OCI-LY7 (cell line): ENCODE measurements around the gene VPS37C. TPM values are rescaled to one million over a fixed set of nuclear protein-coding genes. Genes with fewer than 3 reads are reported as not detected.

Experiments
- BruUV-seq: library from RNA; stranded (reverse); fragments of 400-500 nt; replicated peaks from 2 replicates; lab custom pipeline; 2021; lab: Mats Ljungman, UMichigan
- CTCF ChIA-PET: fragments of 300-600 bp; sonication (Branson Sonifier 250); formaldehyde crosslinking; loops from one replicate; lab custom pipeline; 2022; ENCODE audit warnings: antibody characterized with exemption; ENCODE audit not compliant: unreplicated experiment; lab: Charles Lee
- POLR2A ChIA-PET: fragments of 300-600 bp; sonication (Branson Sonifier 250); formaldehyde crosslinking; loops from one replicate; lab custom pipeline; 2022; ENCODE audit warnings: antibody characterized with exemption; lab: Charles Lee
- DNase-seq: peaks from one replicate; pipeline ENCODE4 v3.0.0-alpha.2; 2015; ENCODE audit warnings: low spot score
- H2AFZ ChIP-seq: fragments of 200-600 bp; sonication (generic), shearing (Covaris generic); 2 replicates; pipeline ENCODE4 v1.6.1; 2014; ENCODE audit warnings: mild to moderate bottlenecking, antibody characterized with exemption, low read length, moderate library complexity
- H3K27ac ChIP-seq: fragments of 200-600 bp; sonication (generic); 2 replicates; pipeline ENCODE4 v1.5.1; 2014; ENCODE audit warnings: mixed run types, low read depth, mild to moderate bottlenecking, moderate library complexity, low read length, inconsistent platforms; ENCODE audit not compliant: poor library complexity, severe bottlenecking
- H3K36me3 ChIP-seq: fragments of 200-600 bp; sonication (generic); 2 replicates; pipeline ENCODE4 v1.6.1; 2014; ENCODE audit warnings: mild to moderate bottlenecking, antibody characterized with exemption, low read length, moderate library complexity, mixed read lengths; ENCODE audit not compliant: insufficient read depth
- H3K4me1 ChIP-seq: fragments of 200-600 bp; sonication (generic); 2 replicates; pipeline ENCODE4 v1.5.1; 2014; ENCODE audit warnings: mild to moderate bottlenecking, low read length; ENCODE audit not compliant: insufficient read depth, poor library complexity, severe bottlenecking
- H3K4me2 ChIP-seq: fragments of 200-600 bp; sonication (generic); 2 replicates; pipeline ENCODE4 v1.6.1; 2014; ENCODE audit warnings: mild to moderate bottlenecking, low read length
- H3K4me3 ChIP-seq: fragments of 200-600 bp; sonication (generic); 2 replicates; pipeline ENCODE4 v1.5.1; 2014; ENCODE audit warnings: mild to moderate bottlenecking, low read depth, low read length; ENCODE audit not compliant: poor library complexity, severe bottlenecking
- H3K79me2 ChIP-seq: fragments of 200-600 bp; sonication (generic); 2 replicates; pipeline ENCODE4 v1.6.1; 2016; ENCODE audit warnings: low read depth, mild to moderate bottlenecking, low read length, moderate library complexity, mixed read lengths; ENCODE audit not compliant: insufficient read depth
- H3K9me2 ChIP-seq: fragments of 200-600 bp; sonication (generic); 2 replicates; pipeline ENCODE4 v1.6.1; 2016; ENCODE audit warnings: mild to moderate bottlenecking, low read length, mixed read lengths; ENCODE audit not compliant: insufficient read depth
- H3K9me3 ChIP-seq: fragments of 200-600 bp; sonication (generic); 2 replicates; pipeline ENCODE4 v1.6.1; 2014; ENCODE audit warnings: mild to moderate bottlenecking, mixed run types, low read length, mixed read lengths
- H4K20me1 ChIP-seq: fragments of 200-600 bp; sonication (generic); 2 replicates; pipeline ENCODE4 v1.6.1; 2014; ENCODE audit warnings: mild to moderate bottlenecking, antibody characterized with exemption, low read length, moderate library complexity, mixed read lengths; ENCODE audit not compliant: insufficient read depth
- CTCF ChIP-seq: fragments of 200-600 bp; sonication (generic); conservative IDR thresholded peaks from 2 replicates; pipeline ENCODE4 v1.5.1; 2014; ENCODE audit warnings: mild to moderate bottlenecking, antibody characterized with exemption, low read length, moderate library complexity, mixed read lengths
- EZH2phosphoT487 ChIP-seq: fragments of 200-600 bp; sonication (generic); IDR thresholded peaks from 2 replicates; pipeline ENCODE4 v1.6.1; 2018; ENCODE audit warnings: low read depth, borderline replicate concordance, mild to moderate bottlenecking, mixed run types, antibody characterized with exemption, low read length, moderate library complexity, mixed read lengths
- intact Hi-C: fragments of 100-400 bp; cut with micrococcal nuclease; formaldehyde crosslinking; loops from one replicate; pipeline ENCODE4 v1.10.0; 2022; ENCODE audit not compliant: unreplicated experiment
- total RNA-seq, 2 experiments: library from RNA; depleted of rRNA in 1 of 2; stranded (reverse); fragments of >200 nt in 1 of 2; shearing (Covaris generic) in 1 of 2; gene quantifications; 2 replicates each; pipeline ENCODE4 v1.2.3, GENCODE V29; 2014 to 2022

VPS37C gene
- total RNA-seq, 2 experiments from 2014 or later, result 10.3 to 12.8 TPM

GRCh38 chr11:61198948-61199523 lies 37.8 kb upstream of the VPS37C start:
- no peaks in the 10 kb centered on the region for H3K36me3 ChIP-seq
- H3K4me3 ChIP-seq, result no peak overlapping the region
- ChIA-PET CTCF (interaction anchor here (0.6 kb wide), 1 partner anchor 70 kb away, joined by 3 read pairs; no protein-coding TSS in a partner anchor), POLR2A (no interaction called here)
- H3K4me2 ChIP-seq, result no peak overlapping the region
- no peak for TF ChIP-seq CTCF
- TF ChIP-seq EZH2phosphoT487, result no peak
- no peak for DNase-seq
- no peaks in the 10 kb centered on the region for H4K20me1 ChIP-seq
- H3K27ac ChIP-seq, result no peak overlapping the region
- no peaks in the 10 kb centered on the region for H3K79me2 ChIP-seq
- H3K4me1 ChIP-seq, result no peaks in the 10 kb centered on the region
- no peak overlapping the region for H2AFZ ChIP-seq
- H3K9me2 ChIP-seq, result no peaks in the 10 kb centered on the region
- no TSS peak for BruUV-seq
- intact Hi-C loops, result no loop called here
- H3K9me3 ChIP-seq, result no peaks in the 10 kb centered on the region

- no peaks in the 10 kb centered on the region for H3K36me3 ChIP-seq
- POLR2A ChIA-PET, result interaction anchor here (0.6 kb wide), 1 partner anchor 12 kb away, joined by 3 read pairs; no protein-coding TSS in a partner anchor
- H4K20me1 ChIP-seq, result no peaks in the 10 kb centered on the region
- no peaks in the 10 kb centered on the region for H3K9me2 ChIP-seq
- TF ChIP-seq EZH2phosphoT487 (no peak), CTCF (no peak)
- no peak overlapping the region for H3K27ac ChIP-seq
- H3K4me3 ChIP-seq, result no peak overlapping the region
- no peaks in the 10 kb centered on the region for H3K4me1 ChIP-seq
- no peak overlapping the region for H3K4me2 ChIP-seq
- H2AFZ ChIP-seq, result no peak overlapping the region
- CTCF ChIA-PET, result no interaction called here
- no TSS peak for BruUV-seq
- H3K79me2 ChIP-seq, result no peaks in the 10 kb centered on the region
- H3K9me3 ChIP-seq, result no peaks in the 10 kb centered on the region
- no peak for DNase-seq
- intact Hi-C loops, result no loop called here
Measured at GRCh38 chr11:61198361-61198760, 37.1 kb upstream of the VPS37C start.

- no peak overlapping the region for H3K27ac ChIP-seq
- H2AFZ ChIP-seq, result no peak overlapping the region
- H3K4me1 ChIP-seq, result no peaks in the 10 kb centered on the region
- no peak overlapping the region for H3K4me2 ChIP-seq
- no peaks in the 10 kb centered on the region for H3K9me3 ChIP-seq
- DNase-seq, result no peak
- no peaks in the 10 kb centered on the region for H3K36me3 ChIP-seq
- CTCF ChIA-PET, result no interaction called here
- intact Hi-C loops, result no loop called here
- H3K79me2 ChIP-seq, result no peaks in the 10 kb centered on the region
- no peak overlapping the region for H3K4me3 ChIP-seq
- POLR2A ChIA-PET, result no interaction called here
- no TSS peak for BruUV-seq
- H3K9me2 ChIP-seq, result no peaks in the 10 kb centered on the region
- TF ChIP-seq CTCF, result no peak
- no peak for TF ChIP-seq EZH2phosphoT487
- H4K20me1 ChIP-seq, result no peaks in the 10 kb centered on the region
Measured at GRCh38 chr11:61195719-61196118, 34.5 kb upstream of the VPS37C start.
